Upper lobe of left lung (tissue), 6 donors: ENCODE results near the gene FBXO48. TPM values are rescaled to one million over a fixed set of nuclear protein-coding genes. Genes with fewer than 3 reads are reported as not detected.

Source experiments
- ATAC-seq, 2 donors: fragments of 200-7000 bp; cut with Tn5 transposase; one replicate each; pipeline ENCODE4 v1.9.1; 2022; ENCODE audit warnings: mild to moderate bottlenecking in 2 of 2, moderate library complexity in 2 of 2; ENCODE audit not compliant: low FRiP score in 2 of 2
- DNase-seq, 2 donors: peaks; one replicate each; pipeline ENCODE4 v3.0.0-alpha.2; 2019 to 2020
- H3K27ac ChIP-seq, 4 donors: fragments of 200-600 bp; sonication (generic); one replicate each; pipeline ENCODE4 v1.5.1; 2016 to 2019
- H3K27me3 ChIP-seq, 4 donors: fragments of 200-600 bp; sonication (generic); one replicate each; pipeline ENCODE4 v1.5.1; 2017 to 2019
- H3K36me3 ChIP-seq, 4 donors: fragments of 200-600 bp; sonication (generic); one replicate each; pipeline ENCODE4 v1.5.1; 2016 to 2019
- H3K4me1 ChIP-seq, 4 donors: fragments of 200-600 bp; sonication (generic); one replicate each; pipeline ENCODE4 v1.5.1; 2018 to 2019
- H3K4me3 ChIP-seq, 4 donors: fragments of 200-600 bp; sonication (generic); one replicate each; pipeline ENCODE4 v1.5.1; 2017 to 2019; ENCODE audit warnings: mild to moderate bottlenecking in 2 of 4, moderate library complexity in 1 of 4
- H3K9me3 ChIP-seq, 4 donors: fragments of 200-600 bp; sonication (generic); one replicate each; pipeline ENCODE4 v1.5.1; 2018 to 2019
- EP300 ChIP-seq, 4 donors: sonication (generic); formaldehyde crosslinking; IDR thresholded peaks; one replicate each; pipeline ENCODE4 v1.5.1; 2017; ENCODE audit warnings: antibody characterized with exemption in 4 of 4, control low read depth in 2 of 4
- POLR2A ChIP-seq, 4 donors: fragments of 450-650 bp; IDR thresholded peaks; one replicate each; pipeline ENCODE4 v1.5.1; 2016 to 2017; ENCODE audit warnings: antibody characterized with exemption in 4 of 4, mild to moderate bottlenecking in 2 of 4
- POLR2AphosphoS5 ChIP-seq, 2 donors: sonication (generic); formaldehyde crosslinking; IDR thresholded peaks; one replicate each; pipeline ENCODE4 v1.5.1; 2017; ENCODE audit warnings: antibody characterized with exemption in 2 of 2
- WGBS, 2 donors: methylation state at CpG; one replicate each; pipeline ENCODE4 v1.1.5; 2017 to 2018; 5-methylcytosine and 5-hydroxymethylcytosine counted together
- total RNA-seq, 6 donors: library from RNA; depleted of rRNA in 4 of 6; stranded (reverse); fragments of >200 nt in 4 of 6; gene quantifications; one replicate each; pipeline versions ENCODE4 v1.1.0 to v1.2.1, GENCODE V29; 2016 to 2021
- TF ChIP-seq, protein P1 (sequence below), 6 experiments: fragments of 450-650 bp in 4 of 6; fragments of 200-600 bp in 2 of 6; sonication (generic) in 2 of 6; IDR thresholded peaks; one replicate each; pipeline ENCODE4 v1.5.1; 2016 to 2019; ENCODE audit warnings: antibody characterized with exemption in 6 of 6
- donor health status: DM: no; HTN: no; CAD: no; lungs with moderate emphysema.
- donor health status: DM: no; HTN: yes; CAD: no; lungs with severe emphysema.

Gene FBXO48
- total RNA-seq, 6 donors from 2014 or later, result 0.46 to 3.1 (median 1.5) TPM

DNA sequence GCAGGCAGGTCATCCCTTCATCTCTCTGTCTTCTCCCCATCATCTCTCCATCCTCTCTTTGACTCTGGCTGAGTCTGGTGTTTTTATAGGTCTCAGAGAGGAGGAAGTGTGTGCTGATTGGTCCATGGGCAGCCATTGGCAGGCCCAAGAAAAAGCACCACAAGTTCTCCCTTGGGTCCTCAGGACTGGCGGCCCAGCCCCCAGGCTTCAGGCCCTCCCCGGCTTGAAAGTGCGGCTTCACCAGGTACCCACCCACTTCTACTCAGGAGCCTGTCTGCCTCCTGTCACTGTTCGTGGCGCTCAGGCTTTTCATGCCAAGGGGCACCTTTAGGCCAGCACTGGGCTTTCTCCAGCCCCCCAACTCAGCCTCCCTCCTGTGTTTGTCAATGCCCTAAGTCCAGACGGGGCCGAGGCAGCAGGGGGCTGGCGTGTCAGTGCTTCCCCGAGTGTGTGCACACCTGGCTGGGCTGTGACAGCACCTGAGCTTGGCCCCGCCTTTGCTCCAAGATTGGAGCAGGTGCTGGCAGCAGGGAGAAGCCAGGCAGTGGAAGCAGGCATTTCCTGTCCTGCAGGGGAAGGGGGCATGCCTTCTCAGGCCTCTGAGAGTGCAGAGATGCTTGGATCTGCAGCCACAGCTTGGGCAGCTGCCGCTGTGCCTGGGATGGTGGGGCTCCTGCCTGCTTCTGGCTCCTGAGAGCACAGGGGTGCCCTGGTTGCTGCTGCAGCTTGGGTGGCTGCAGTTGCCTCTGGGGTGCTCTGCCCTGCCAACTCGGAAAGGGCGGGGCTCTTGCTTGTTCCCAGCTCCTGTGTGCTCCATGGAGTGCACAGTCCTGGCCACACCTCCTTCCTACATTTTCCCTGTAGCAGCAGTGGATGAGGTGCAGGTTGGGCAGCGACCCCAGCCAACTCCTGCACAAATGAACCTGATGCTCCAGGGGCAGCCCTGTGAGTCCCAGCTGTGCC is 34.1 kb downstream of the FBXO48 start:
- H3K27ac ChIP-seq, result no peak overlapping the region
- no peaks in the 10 kb centered on the region for H3K9me3 ChIP-seq
- WGBS, 2 donors, result 79 to 100% methylated on average over 2 to 14 of the region's 14 CpGs
- ATAC-seq, result peak in 1 of 2 donors; percentile 15
- DNase-seq, result peak in 1 of 2 donors; percentile 47
- no peak overlapping the region for H3K4me3 ChIP-seq
- TF ChIP-seq POLR2A (IDR thresholded peaks at IDR 0.05), result no peak
- TF ChIP-seq EP300 (IDR thresholded peaks at IDR 0.05), result no peak
- TF ChIP-seq POLR2AphosphoS5 (IDR thresholded peaks at IDR 0.05), result no peak
- TF ChIP-seq, protein P1, sequence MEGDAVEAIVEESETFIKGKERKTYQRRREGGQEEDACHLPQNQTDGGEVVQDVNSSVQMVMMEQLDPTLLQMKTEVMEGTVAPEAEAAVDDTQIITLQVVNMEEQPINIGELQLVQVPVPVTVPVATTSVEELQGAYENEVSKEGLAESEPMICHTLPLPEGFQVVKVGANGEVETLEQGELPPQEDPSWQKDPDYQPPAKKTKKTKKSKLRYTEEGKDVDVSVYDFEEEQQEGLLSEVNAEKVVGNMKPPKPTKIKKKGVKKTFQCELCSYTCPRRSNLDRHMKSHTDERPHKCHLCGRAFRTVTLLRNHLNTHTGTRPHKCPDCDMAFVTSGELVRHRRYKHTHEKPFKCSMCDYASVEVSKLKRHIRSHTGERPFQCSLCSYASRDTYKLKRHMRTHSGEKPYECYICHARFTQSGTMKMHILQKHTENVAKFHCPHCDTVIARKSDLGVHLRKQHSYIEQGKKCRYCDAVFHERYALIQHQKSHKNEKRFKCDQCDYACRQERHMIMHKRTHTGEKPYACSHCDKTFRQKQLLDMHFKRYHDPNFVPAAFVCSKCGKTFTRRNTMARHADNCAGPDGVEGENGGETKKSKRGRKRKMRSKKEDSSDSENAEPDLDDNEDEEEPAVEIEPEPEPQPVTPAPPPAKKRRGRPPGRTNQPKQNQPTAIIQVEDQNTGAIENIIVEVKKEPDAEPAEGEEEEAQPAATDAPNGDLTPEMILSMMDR (IDR thresholded peaks at IDR 0.05), result no peak
- no peaks in the 10 kb centered on the region for H3K27me3 ChIP-seq
- H3K4me1 ChIP-seq, result peaks cover 5 to 22% (median 12%) of the 10 kb centered on the region in 4 donors
- no peaks in the 10 kb centered on the region for H3K36me3 ChIP-seq

DNA sequence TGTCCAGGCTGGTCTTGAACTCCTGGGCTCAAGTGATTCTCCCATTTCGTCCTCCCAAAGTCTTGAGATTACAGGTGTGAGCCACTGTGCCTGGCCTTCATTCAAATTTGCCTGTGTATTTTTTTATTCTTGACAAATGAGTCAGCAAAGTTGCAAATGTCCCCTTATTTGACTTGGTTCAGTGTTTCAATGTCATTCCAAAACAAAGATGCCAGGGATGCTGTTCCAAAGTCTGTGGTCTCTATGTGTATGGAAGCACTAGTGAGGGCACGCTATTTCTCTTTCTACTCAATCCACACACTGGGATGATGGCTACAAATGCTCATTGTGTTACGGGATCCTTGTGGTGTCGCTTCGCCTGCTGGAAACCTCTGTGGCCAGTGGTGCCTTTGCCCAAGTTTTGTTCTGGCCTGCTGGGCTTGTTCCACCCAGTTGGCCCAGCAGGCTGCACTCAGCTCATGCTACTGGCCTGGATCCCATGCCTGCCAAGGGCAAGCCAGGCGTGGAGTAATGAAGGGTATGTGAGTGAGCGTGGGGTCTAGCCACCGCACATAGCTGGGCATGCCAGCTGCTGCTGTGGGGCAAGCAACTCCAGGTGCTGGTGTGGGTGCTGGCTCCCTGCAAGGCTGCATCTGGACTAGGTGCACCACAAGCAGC is 35.6 kb downstream of the FBXO48 start:
- 83 to 85% methylated on average over 8 of the region's 8 CpGs for WGBS, 2 donors
- H3K27me3 ChIP-seq, result no peaks in the 10 kb centered on the region
- ATAC-seq (no peak), DNase-seq (peak in 1 of 2 donors; percentile 42)
- TF ChIP-seq EP300 (IDR thresholded peaks at IDR 0.05) (no peak), POLR2A (IDR thresholded peaks at IDR 0.05) (no peak), POLR2AphosphoS5 (IDR thresholded peaks at IDR 0.05) (no peak)
- TF ChIP-seq, protein P1 (IDR thresholded peaks at IDR 0.05), result no peak
- H3K27ac ChIP-seq, result no peak overlapping the region
- no peaks in the 10 kb centered on the region for H3K36me3 ChIP-seq
- H3K4me3 ChIP-seq, result no peak overlapping the region
- H3K4me1 ChIP-seq, result peaks cover 12 to 30% (median 18%) of the 10 kb centered on the region in 4 donors
- H3K9me3 ChIP-seq, result no peaks in the 10 kb centered on the region

- Histone ChIP-seq H3K36me3 (no peaks in the 10 kb centered on the region), H3K27ac (no peak overlapping the region), H3K4me1 (peaks cover 12 to 28% (median 20%) of the 10 kb centered on the region in 4 donors), H3K27me3 (no peaks in the 10 kb centered on the region), H3K4me3 (no peak overlapping the region), H3K9me3 (no peaks in the 10 kb centered on the region)
- ATAC-seq, result no peak
- no peak for DNase-seq
- TF ChIP-seq EP300 (IDR thresholded peaks at IDR 0.05), result no peak
- TF ChIP-seq POLR2A (IDR thresholded peaks at IDR 0.05), result no peak
- TF ChIP-seq, protein P1 (IDR thresholded peaks at IDR 0.05), result no peak
- TF ChIP-seq POLR2AphosphoS5 (IDR thresholded peaks at IDR 0.05), result no peak
- WGBS, 2 donors, result 76 to 85% methylated on average over 7 of the region's 7 CpGs
Measured at GRCh38 chr2:68429311-68429826, 37.7 kb downstream of the FBXO48 start.

DNA sequence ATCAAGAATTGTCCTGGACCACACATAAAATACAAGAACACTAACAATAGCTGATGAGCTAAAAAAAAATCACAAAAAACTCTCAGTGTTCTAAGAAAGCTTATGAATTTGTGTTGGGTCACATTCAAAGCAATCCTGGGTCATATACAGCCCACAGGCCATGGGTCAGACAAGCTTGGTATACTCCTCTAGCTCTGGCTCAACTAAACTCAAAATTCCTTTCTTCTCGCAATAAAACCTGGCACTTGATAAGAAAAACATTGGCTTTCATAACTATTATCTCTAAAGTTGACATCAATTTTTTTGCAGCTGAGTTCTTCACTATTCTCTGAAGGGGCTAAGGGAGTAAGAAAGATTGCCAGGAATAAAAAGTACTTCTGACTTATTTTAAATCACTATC is 38.3 kb downstream of the FBXO48 start:
- no peak for DNase-seq
- TF ChIP-seq, protein P1 (IDR thresholded peaks at IDR 0.05), result no peak
- no peak for TF ChIP-seq POLR2AphosphoS5 (IDR thresholded peaks at IDR 0.05)
- no peak for TF ChIP-seq POLR2A (IDR thresholded peaks at IDR 0.05)
- no peak for TF ChIP-seq EP300 (IDR thresholded peaks at IDR 0.05)
- H3K27me3 ChIP-seq, result no peaks in the 10 kb centered on the region

More for the DNA sequence above, 38.3 kb downstream of the FBXO48 start:
- ATAC-seq, result no peak
- 57 to 81% methylated on average over 1 of the region's 1 CpG for WGBS, 2 donors
- no peaks in the 10 kb centered on the region for H3K9me3 ChIP-seq
- H3K4me1 ChIP-seq, result peaks cover 12 to 30% (median 20%) of the 10 kb centered on the region in 4 donors
- H3K36me3 ChIP-seq, result no peaks in the 10 kb centered on the region
- no peak overlapping the region for H3K27ac ChIP-seq
- H3K4me3 ChIP-seq, result no peak overlapping the region
